Type B pancreatic cell (in vitro differentiated cells): ENCODE data around the gene C19orf38. TPM values are rescaled to one million over a fixed set of nuclear protein-coding genes. Genes with fewer than 3 reads are reported as not detected.

Experiments used
- DNase-seq: peaks from one replicate; pipeline ENCODE4 v3.0.0; 2021; ENCODE audit warnings: mixed read lengths; ENCODE audit not compliant: unreplicated experiment; ENCODE audit errors: extremely low spot score
- H3K27ac Mint-ChIP-seq: 2 replicates; pipeline ENCODE4 v1.8.0; 2021; ENCODE audit warnings: mild to moderate bottlenecking, mixed read lengths
- H3K27me3 Mint-ChIP-seq: 2 replicates; pipeline ENCODE4 v1.8.0; 2021; ENCODE audit warnings: mixed read lengths
- H3K36me3 Mint-ChIP-seq: 2 replicates; pipeline ENCODE4 v1.8.0; 2021; ENCODE audit warnings: mixed read lengths
- H3K4me1 Mint-ChIP-seq: one replicate; pipeline ENCODE4 v1.8.0; 2021; ENCODE audit warnings: mixed read lengths; ENCODE audit not compliant: unreplicated experiment
- H3K4me3 Mint-ChIP-seq: 2 replicates; pipeline ENCODE4 v1.8.0; 2021; ENCODE audit warnings: mild to moderate bottlenecking, mixed read lengths
- H3K9me3 Mint-ChIP-seq: 2 replicates; pipeline ENCODE4 v1.8.0; 2021; ENCODE audit warnings: mixed read lengths
- CTCF ChIP-seq: fragments of 200-600 bp; sonication (generic); conservative IDR thresholded peaks from 2 replicates; pipeline ENCODE4 v1.5.0; 2021; ENCODE audit warnings: antibody characterized with exemption, mild to moderate bottlenecking
- total RNA-seq: library from RNA; stranded (reverse); gene quantifications from 2 replicates; pipeline ENCODE4 v1.2.1, GENCODE V29; 2021; ENCODE audit warnings: low replicate concordance

C19orf38 gene
- total RNA-seq, 1 donor from 2014 or later: 1.1 TPM

- H3K4me3 Mint-ChIP-seq: no peak overlapping the region
- no peaks in the 10 kb centered on the region for H3K27me3 Mint-ChIP-seq
- no peak for TF ChIP-seq CTCF
- H3K4me1 Mint-ChIP-seq: peaks cover 6% of the 10 kb centered on the region
- H3K27ac Mint-ChIP-seq: no peak overlapping the region
- peaks cover 25% of the 10 kb centered on the region for H3K36me3 Mint-ChIP-seq
- H3K9me3 Mint-ChIP-seq: no peaks in the 10 kb centered on the region
- DNase-seq: no peak
Measured at GRCh38 chr19:10818301-10819123, 29.7 kb upstream of the C19orf38 start.

- Mint-ChIP-seq H3K4me1 (peaks cover 5% of the 10 kb centered on the region), H3K27me3 (no peaks in the 10 kb centered on the region), H3K36me3 (peaks cover 27% of the 10 kb centered on the region), H3K9me3 (no peaks in the 10 kb centered on the region), H3K27ac (peak overlapping the region; percentile 31), H3K4me3 (no peak overlapping the region)
- no peak for TF ChIP-seq CTCF
- DNase-seq: no peak
Measured at GRCh38 chr19:10819124-10820060, 28.8 kb upstream of the C19orf38 start.

- peaks cover 22% of the 10 kb centered on the region for H3K36me3 Mint-ChIP-seq
- H3K27me3 Mint-ChIP-seq: no peaks in the 10 kb centered on the region
- no peak overlapping the region for H3K4me3 Mint-ChIP-seq
- no peaks in the 10 kb centered on the region for H3K9me3 Mint-ChIP-seq
- TF ChIP-seq CTCF: peak; percentile 40
- H3K27ac Mint-ChIP-seq: peak overlapping the region; percentile 31
- H3K4me1 Mint-ChIP-seq: no peaks in the 10 kb centered on the region
- no peak for DNase-seq
Measured at GRCh38 chr19:10820173-10820572, 28.0 kb upstream of the C19orf38 start.

GRCh38 chr19:10823690-10824089 lies 24.5 kb upstream of the C19orf38 start:
- no peaks in the 10 kb centered on the region for H3K4me1 Mint-ChIP-seq
- no peak overlapping the region for H3K4me3 Mint-ChIP-seq
- no peaks in the 10 kb centered on the region for H3K9me3 Mint-ChIP-seq
- H3K27ac Mint-ChIP-seq: no peak overlapping the region
- DNase-seq: no peak
- H3K36me3 Mint-ChIP-seq: peaks cover 20% of the 10 kb centered on the region
- no peak for TF ChIP-seq CTCF
- H3K27me3 Mint-ChIP-seq: no peaks in the 10 kb centered on the region

GRCh38 chr19:10826231-10826630 lies 22.0 kb upstream of the C19orf38 start:
- Mint-ChIP-seq H3K36me3 (peaks cover 7% of the 10 kb centered on the region), H3K9me3 (no peaks in the 10 kb centered on the region), H3K27me3 (no peaks in the 10 kb centered on the region), H3K4me3 (no peak overlapping the region), H3K27ac (no peak overlapping the region), H3K4me1 (no peaks in the 10 kb centered on the region)
- no peak for TF ChIP-seq CTCF
- DNase-seq: no peak
